HL-60 (cell line): ENCODE results near the gene P2RY4.

Source experiments
- DNase-seq, 2 experiments: peaks; one replicate each; pipeline ENCODE4 v3.0.0-alpha.2; 2010 to 2020; ENCODE audit warnings: low read depth in 1 of 2, low spot score in 1 of 2
- H3K27ac ChIP-seq: fragments of 250-450 bp; sonication (Bioruptor Pico); replicated peaks from 2 replicates; pipeline ENCODE4 v1.5.1; 2020; ENCODE audit warnings: mild to moderate bottlenecking, moderate library complexity
- H3K27me3 ChIP-seq: fragments of 250-450 bp; sonication (Bioruptor Pico); 2 replicates; pipeline ENCODE4 v1.5.1; 2021; ENCODE audit warnings: mild to moderate bottlenecking, moderate library complexity; ENCODE audit not compliant: insufficient read depth, poor library complexity, severe bottlenecking
- H3K4me3 ChIP-seq: replicated peaks from 2 replicates; pipeline ENCODE4 v1.5.1; 2011; ENCODE audit warnings: mild to moderate bottlenecking, control low read depth, low read length; ENCODE audit not compliant: insufficient read depth
- GABPA ChIP-seq: IDR thresholded peaks from 2 replicates; pipeline ENCODE4 v1.6.1; 2012; ENCODE audit warnings: low read depth
- POLR2AphosphoS5 ChIP-seq: IDR thresholded peaks from 2 replicates; pipeline ENCODE4 v1.6.1; 2012; ENCODE audit warnings: low read depth
- SPI1 ChIP-seq: IDR thresholded peaks from 2 replicates; pipeline ENCODE4 v1.6.1; 2012; ENCODE audit warnings: low read depth, mild to moderate bottlenecking, borderline replicate concordance
- long read RNA-seq: library from polyadenylated mRNA; unstranded; transcript quantifications from one replicate; pipeline ENCODE4 v2.0.0, GENCODE V29; 2020
- TF ChIP-seq, protein P1 (sequence below): IDR thresholded peaks from 2 replicates; pipeline ENCODE4 v1.6.1; 2012; ENCODE audit warnings: low read depth; ENCODE audit not compliant: insufficient replicate concordance
- TF ChIP-seq, protein P2 (sequence below): IDR thresholded peaks from one replicate; pipeline ENCODE4 v1.5.1; 2011; ENCODE audit warnings: low read length, control low read depth, inconsistent platforms; ENCODE audit not compliant: insufficient read depth

Gene P2RY4
- long read RNA-seq: 0 reads

DNA sequence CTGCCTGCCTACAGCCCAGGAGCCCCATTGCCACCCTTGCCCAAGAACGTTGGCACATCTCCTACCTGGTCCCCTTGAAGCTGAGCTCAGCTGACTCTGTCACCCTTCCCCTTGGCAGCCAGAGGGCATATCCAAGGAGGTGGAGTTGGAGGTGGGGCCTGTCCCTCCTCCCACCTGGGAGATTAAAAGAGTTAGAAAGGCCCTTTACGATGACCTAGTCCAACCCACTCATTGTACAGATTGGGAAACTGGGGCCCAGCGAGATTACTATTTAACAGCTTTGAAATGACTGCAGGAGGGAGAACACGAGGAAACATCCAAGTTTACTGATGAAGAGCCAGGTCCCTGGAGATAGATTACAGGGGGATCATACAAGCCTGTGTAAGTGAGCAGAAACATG, at the start of gene P2RY4:
Gene P2RY4, minus strand, starts transcription at position 101 of the 400 bp plus-strand sequence. CDS start 580 bp downstream, outside the sequence.
- no peak within 1 kb of the TSS for H3K4me3 ChIP-seq
- H3K27ac ChIP-seq: no peak within 1 kb of the TSS
- H3K27me3 ChIP-seq: no peaks in the 10 kb centered on the region
- TF ChIP-seq GABPA (no peak), POLR2AphosphoS5 (no peak), SPI1 (no peak)
- TF ChIP-seq, protein P1, sequence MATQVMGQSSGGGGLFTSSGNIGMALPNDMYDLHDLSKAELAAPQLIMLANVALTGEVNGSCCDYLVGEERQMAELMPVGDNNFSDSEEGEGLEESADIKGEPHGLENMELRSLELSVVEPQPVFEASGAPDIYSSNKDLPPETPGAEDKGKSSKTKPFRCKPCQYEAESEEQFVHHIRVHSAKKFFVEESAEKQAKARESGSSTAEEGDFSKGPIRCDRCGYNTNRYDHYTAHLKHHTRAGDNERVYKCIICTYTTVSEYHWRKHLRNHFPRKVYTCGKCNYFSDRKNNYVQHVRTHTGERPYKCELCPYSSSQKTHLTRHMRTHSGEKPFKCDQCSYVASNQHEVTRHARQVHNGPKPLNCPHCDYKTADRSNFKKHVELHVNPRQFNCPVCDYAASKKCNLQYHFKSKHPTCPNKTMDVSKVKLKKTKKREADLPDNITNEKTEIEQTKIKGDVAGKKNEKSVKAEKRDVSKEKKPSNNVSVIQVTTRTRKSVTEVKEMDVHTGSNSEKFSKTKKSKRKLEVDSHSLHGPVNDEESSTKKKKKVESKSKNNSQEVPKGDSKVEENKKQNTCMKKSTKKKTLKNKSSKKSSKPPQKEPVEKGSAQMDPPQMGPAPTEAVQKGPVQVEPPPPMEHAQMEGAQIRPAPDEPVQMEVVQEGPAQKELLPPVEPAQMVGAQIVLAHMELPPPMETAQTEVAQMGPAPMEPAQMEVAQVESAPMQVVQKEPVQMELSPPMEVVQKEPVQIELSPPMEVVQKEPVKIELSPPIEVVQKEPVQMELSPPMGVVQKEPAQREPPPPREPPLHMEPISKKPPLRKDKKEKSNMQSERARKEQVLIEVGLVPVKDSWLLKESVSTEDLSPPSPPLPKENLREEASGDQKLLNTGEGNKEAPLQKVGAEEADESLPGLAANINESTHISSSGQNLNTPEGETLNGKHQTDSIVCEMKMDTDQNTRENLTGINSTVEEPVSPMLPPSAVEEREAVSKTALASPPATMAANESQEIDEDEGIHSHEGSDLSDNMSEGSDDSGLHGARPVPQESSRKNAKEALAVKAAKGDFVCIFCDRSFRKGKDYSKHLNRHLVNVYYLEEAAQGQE: no peak
- TF ChIP-seq, protein P2, sequence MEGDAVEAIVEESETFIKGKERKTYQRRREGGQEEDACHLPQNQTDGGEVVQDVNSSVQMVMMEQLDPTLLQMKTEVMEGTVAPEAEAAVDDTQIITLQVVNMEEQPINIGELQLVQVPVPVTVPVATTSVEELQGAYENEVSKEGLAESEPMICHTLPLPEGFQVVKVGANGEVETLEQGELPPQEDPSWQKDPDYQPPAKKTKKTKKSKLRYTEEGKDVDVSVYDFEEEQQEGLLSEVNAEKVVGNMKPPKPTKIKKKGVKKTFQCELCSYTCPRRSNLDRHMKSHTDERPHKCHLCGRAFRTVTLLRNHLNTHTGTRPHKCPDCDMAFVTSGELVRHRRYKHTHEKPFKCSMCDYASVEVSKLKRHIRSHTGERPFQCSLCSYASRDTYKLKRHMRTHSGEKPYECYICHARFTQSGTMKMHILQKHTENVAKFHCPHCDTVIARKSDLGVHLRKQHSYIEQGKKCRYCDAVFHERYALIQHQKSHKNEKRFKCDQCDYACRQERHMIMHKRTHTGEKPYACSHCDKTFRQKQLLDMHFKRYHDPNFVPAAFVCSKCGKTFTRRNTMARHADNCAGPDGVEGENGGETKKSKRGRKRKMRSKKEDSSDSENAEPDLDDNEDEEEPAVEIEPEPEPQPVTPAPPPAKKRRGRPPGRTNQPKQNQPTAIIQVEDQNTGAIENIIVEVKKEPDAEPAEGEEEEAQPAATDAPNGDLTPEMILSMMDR: no peak
- no peak for DNase-seq

DNA sequence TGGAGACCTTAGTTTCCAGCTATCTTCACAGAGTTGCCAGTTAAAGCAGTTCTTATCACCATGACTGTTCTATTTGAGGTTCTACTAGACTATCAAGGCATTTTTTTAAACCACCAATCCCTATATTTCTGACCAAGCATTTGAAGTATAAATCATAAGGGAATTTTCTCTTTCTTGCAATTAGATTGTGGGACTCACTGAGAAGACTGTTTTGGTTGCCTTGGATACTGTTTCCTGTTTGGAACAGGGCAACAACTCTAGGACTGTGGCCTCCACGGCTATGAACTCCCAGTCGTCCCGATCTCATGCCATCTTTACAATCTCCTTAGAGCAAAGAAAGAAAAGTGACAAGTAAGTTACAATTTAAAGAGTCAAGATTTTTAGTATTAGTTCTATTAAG, 41.7 kb upstream of the P2RY4 start:
- no peak for TF ChIP-seq GABPA
- TF ChIP-seq, protein P1: no peak
- no peak for TF ChIP-seq SPI1
- TF ChIP-seq, protein P2: no peak
- no peak for TF ChIP-seq POLR2AphosphoS5
- Histone ChIP-seq H3K4me3 (no peak overlapping the region), H3K27me3 (no peaks in the 10 kb centered on the region), H3K27ac (no peak overlapping the region)
- DNase-seq: no peak

DNA sequence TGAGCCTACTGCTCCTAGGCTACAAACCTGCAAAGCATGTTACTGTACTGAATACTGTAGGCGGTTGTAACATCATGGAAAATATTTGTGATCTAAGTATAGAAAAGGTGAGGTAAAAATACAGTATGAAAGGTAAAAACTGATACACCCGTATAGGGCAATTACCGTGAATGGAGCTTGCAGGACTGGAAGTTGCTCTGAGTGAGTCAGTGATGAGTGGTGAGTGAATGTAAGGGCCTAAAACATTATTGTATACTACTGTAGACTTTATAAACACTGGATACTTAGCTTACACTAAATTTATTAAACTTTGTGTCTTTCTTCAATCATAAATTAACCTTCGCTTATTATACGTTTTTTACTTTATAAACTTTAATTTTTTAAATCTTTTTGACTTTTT, 33.6 kb upstream of the P2RY4 start:
- no peak for TF ChIP-seq GABPA
- no peak for TF ChIP-seq SPI1
- TF ChIP-seq, protein P2: no peak
- TF ChIP-seq, protein P1: no peak
- DNase-seq: no peak
- no peak overlapping the region for H3K27ac ChIP-seq
- H3K4me3 ChIP-seq: no peak overlapping the region
- H3K27me3 ChIP-seq: no peaks in the 10 kb centered on the region
